Caco-2 (cell line): Measurements from ENCODE around the gene ERMN. TPM values are rescaled to one million over a fixed set of nuclear protein-coding genes. Genes with fewer than 3 reads are reported as not detected.
"Not testable (repeated sequence)": the region's sequence is repeated elsewhere in the genome, so short reads cannot be mapped to it uniquely, and the experiment has no call there.

ENCODE experiments used
- BruUV-seq: library from RNA; stranded (reverse); fragments of 400-500 nt; replicated peaks from 2 replicates; lab custom pipeline; 2021; lab: Mats Ljungman, UMichigan
- CTCF ChIA-PET: fragments of 300-600 bp; sonication (Branson Sonifier 250); formaldehyde crosslinking; loops from one replicate; lab custom pipeline; 2022; ENCODE audit warnings: antibody characterized with exemption; lab: Charles Lee
- POLR2A ChIA-PET: fragments of 300-600 bp; sonication (Branson Sonifier 250); formaldehyde crosslinking; loops from one replicate; lab custom pipeline; 2022; ENCODE audit warnings: antibody characterized with exemption; lab: Charles Lee
- DNase-seq, 2 experiments: peaks; one replicate each; pipeline versions ENCODE4 v3.0.0 to v3.0.0-alpha.2; 2020 to 2022
- H3K27me3 ChIP-seq: replicated peaks from 2 replicates; pipeline ENCODE4 v1.6.0; 2011; ENCODE audit warnings: low read length; ENCODE audit not compliant: control insufficient read depth, insufficient read depth
- H3K36me3 ChIP-seq: 2 replicates; pipeline ENCODE4 v1.5.1; 2011; ENCODE audit warnings: low read length; ENCODE audit not compliant: control insufficient read depth, insufficient read depth
- H3K4me1 ChIP-seq: fragments of 250-450 bp; sonication (Bioruptor Pico); 2 replicates; pipeline ENCODE4 v1.5.1; 2020; ENCODE audit warnings: mild to moderate bottlenecking
- H3K4me3 ChIP-seq: 2 replicates; pipeline ENCODE4 v1.5.1; 2011; ENCODE audit warnings: low read depth, mild to moderate bottlenecking, control low read depth, low read length
- H3K9me3 ChIP-seq: fragments of 250-450 bp; sonication (Bioruptor Pico); 2 replicates; pipeline ENCODE4 v1.5.1; 2020; ENCODE audit warnings: mild to moderate bottlenecking, moderate library complexity
- H3K27ac Mint-ChIP-seq: one replicate; pipeline ENCODE4 v1.8.0; 2022; ENCODE audit warnings: mixed read lengths; ENCODE audit not compliant: unreplicated experiment
- H3K27me3 Mint-ChIP-seq: one replicate; pipeline ENCODE4 v1.8.0; 2022; ENCODE audit warnings: mixed read lengths; ENCODE audit not compliant: insufficient read depth, unreplicated experiment
- H3K36me3 Mint-ChIP-seq: one replicate; pipeline ENCODE4 v1.8.0; 2022; ENCODE audit warnings: mild to moderate bottlenecking, mixed read lengths; ENCODE audit not compliant: insufficient read depth, unreplicated experiment
- H3K4me1 Mint-ChIP-seq: one replicate; pipeline ENCODE4 v1.8.0; 2022; ENCODE audit warnings: low read depth, mixed read lengths; ENCODE audit not compliant: unreplicated experiment
- H3K4me3 Mint-ChIP-seq: one replicate; pipeline ENCODE4 v1.8.0; 2022; ENCODE audit warnings: mild to moderate bottlenecking, moderate library complexity, mixed read lengths; ENCODE audit not compliant: unreplicated experiment
- H3K9me3 Mint-ChIP-seq: one replicate; pipeline ENCODE4 v1.8.0; 2022; ENCODE audit warnings: mixed read lengths; ENCODE audit not compliant: unreplicated experiment
- CTCF ChIP-seq, 2 experiments: fragments of 200-600 bp in 1 of 2; IDR thresholded peaks; 1 replicate in 1 of 2; 2 replicates in 1 of 2; pipeline versions ENCODE4 v1.5.1 to v1.8.0; 2011 to 2022; ENCODE audit warnings: antibody characterized with exemption in 1 of 2, control low read depth in 1 of 2, inconsistent platforms in 1 of 2, low read depth in 1 of 2, low read length in 1 of 2, mild to moderate bottlenecking in 1 of 2, moderate library complexity in 1 of 2; ENCODE audit not compliant: insufficient read depth in 1 of 2, severe bottlenecking in 1 of 2, unreplicated experiment in 1 of 2
- intact Hi-C: fragments of 100-400 bp; cut with micrococcal nuclease; formaldehyde crosslinking; loops from one replicate; pipeline ENCODE4 v1.10.0; 2022; ENCODE audit not compliant: unreplicated experiment
- total RNA-seq: library from RNA; stranded (reverse); gene quantifications from 2 replicates; pipeline ENCODE4 v1.2.3, GENCODE V29; 2022

Gene ERMN
- total RNA-seq, 1 experiment from 2014 or later: 0.61 TPM

GRCh38 chr2:157345647-157346389 is 20.2 kb upstream of the ERMN start:
- no peak overlapping the region for H3K27ac Mint-ChIP-seq
- no peak for DNase-seq
- CTCF ChIA-PET: no interaction called here
- TF ChIP-seq CTCF (IDR thresholded peaks at IDR 0.05; ENCODE audit: insufficient read depth in 1 of 2, low read depth in 1 of 2, low read length in 1 of 2, severe bottlenecking in 1 of 2, unreplicated experiment in 1 of 2): no peak
- H3K9me3 ChIP-seq: peaks cover 4% of the 10 kb centered on the region; the same call in 1 of the 2 replicates
- H3K4me1 Mint-ChIP-seq: no peaks in the 10 kb centered on the region
- intact Hi-C loops: no loop called here
- peaks cover 46% of the 10 kb centered on the region for H3K9me3 Mint-ChIP-seq
- no peaks in the 10 kb centered on the region for H3K27me3 Mint-ChIP-seq
- no peak overlapping the region for H3K4me3 ChIP-seq
- no TSS peak for BruUV-seq
- POLR2A ChIA-PET: no interaction called here
- no peaks in the 10 kb centered on the region for H3K36me3 ChIP-seq
- no peaks in the 10 kb centered on the region for H3K27me3 ChIP-seq
- no peaks in the 10 kb centered on the region for H3K4me1 ChIP-seq
- H3K36me3 Mint-ChIP-seq: no peaks in the 10 kb centered on the region
- no peak overlapping the region for H3K4me3 Mint-ChIP-seq

- intact Hi-C loops, BruUV-seq, CTCF ChIA-PET: not testable (repeated sequence)
These were observed 15.8 kb upstream of the ERMN start for GRCh38 chr2:157341381-157341780.

GRCh38 chr2:157339965-157340655 is 14.5 kb upstream of the ERMN start:
- H3K4me3 Mint-ChIP-seq: no peak overlapping the region
- no peaks in the 10 kb centered on the region for H3K36me3 Mint-ChIP-seq
- CTCF ChIA-PET: no interaction called here
- no TSS peak for BruUV-seq
- intact Hi-C loops: no loop called here
- H3K4me1 ChIP-seq: no peaks in the 10 kb centered on the region
- DNase-seq: no peak
- H3K9me3 ChIP-seq: peaks cover 4% of the 10 kb centered on the region; the same call in 1 of the 2 replicates
- peaks cover 39% of the 10 kb centered on the region for H3K9me3 Mint-ChIP-seq
- no peaks in the 10 kb centered on the region for H3K4me1 Mint-ChIP-seq
- POLR2A ChIA-PET: no interaction called here
- H3K27me3 ChIP-seq: no peaks in the 10 kb centered on the region
- H3K27me3 Mint-ChIP-seq: no peaks in the 10 kb centered on the region
- no peak overlapping the region for H3K27ac Mint-ChIP-seq
- TF ChIP-seq CTCF (IDR thresholded peaks at IDR 0.05; ENCODE audit: insufficient read depth in 1 of 2, low read depth in 1 of 2, low read length in 1 of 2, severe bottlenecking in 1 of 2, unreplicated experiment in 1 of 2): no peak
- no peak overlapping the region for H3K4me3 ChIP-seq
- H3K36me3 ChIP-seq: no peaks in the 10 kb centered on the region

More at GRCh38 chr2:157341381-157341780, 15.8 kb upstream of the ERMN start:
- H3K27ac Mint-ChIP-seq, H3K4me1 Mint-ChIP-seq, H3K4me1 ChIP-seq, H3K9me3 ChIP-seq, H3K36me3 Mint-ChIP-seq, POLR2A ChIA-PET, H3K36me3 ChIP-seq, DNase-seq, H3K4me3 Mint-ChIP-seq, H3K27me3 ChIP-seq, H3K27me3 Mint-ChIP-seq, H3K4me3 ChIP-seq: not testable (repeated sequence)
- peaks cover 42% of the 10 kb centered on the region for H3K9me3 Mint-ChIP-seq
